Hepatocyte (in vitro differentiated cells): ENCODE results near the gene TENT5C.

ENCODE experiments used
- EZH2 ChIP-seq: fragments of 200-600 bp; sonication (generic); IDR thresholded peaks from 2 replicates; pipeline ENCODE4 v1.6.1; 2016; ENCODE audit warnings: antibody characterized with exemption, mild to moderate bottlenecking, borderline replicate concordance
- TF ChIP-seq, protein P1 (sequence below): fragments of 200-600 bp; sonication (generic); IDR thresholded peaks from 2 replicates; pipeline ENCODE4 v1.5.1; 2016; ENCODE audit warnings: antibody characterized with exemption, mild to moderate bottlenecking; ENCODE audit not compliant: poor library complexity

DNA sequence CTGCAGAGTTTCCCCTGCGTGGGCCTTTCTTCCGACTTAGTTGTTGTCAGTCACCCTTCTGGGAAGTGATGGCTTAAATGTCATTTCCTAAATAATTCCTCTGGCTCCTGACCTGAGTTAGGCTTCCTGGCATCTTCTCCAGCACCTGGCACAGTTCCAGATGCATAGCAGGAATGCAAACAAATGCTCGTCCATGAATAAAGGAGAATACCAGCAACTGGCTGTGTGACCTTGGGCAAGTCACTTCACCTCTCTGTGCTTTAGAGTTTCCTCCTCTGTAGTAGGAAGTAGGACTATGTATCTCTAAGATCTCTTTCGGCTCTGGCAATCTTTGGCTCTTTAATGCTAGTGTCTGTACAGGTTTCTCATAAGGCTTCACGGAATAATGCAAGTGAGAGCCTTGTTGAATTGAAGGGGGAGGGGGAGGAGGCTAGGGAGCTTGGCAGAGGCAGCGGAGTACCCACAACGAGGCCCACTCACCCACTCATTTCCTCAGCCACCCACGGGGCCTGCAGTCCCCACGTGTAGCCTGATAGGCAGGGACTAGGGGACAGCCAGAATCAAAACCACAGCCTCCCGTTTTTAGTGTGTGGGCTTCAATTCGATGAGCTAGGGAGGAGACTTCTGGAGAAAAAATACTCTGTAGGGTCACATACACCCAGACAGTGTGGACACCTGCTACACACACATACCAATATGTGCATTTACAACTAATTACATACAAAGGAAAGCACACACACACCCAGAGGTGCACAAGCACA is 48.1 kb downstream of the TENT5C start:
- TF ChIP-seq, protein P1, sequence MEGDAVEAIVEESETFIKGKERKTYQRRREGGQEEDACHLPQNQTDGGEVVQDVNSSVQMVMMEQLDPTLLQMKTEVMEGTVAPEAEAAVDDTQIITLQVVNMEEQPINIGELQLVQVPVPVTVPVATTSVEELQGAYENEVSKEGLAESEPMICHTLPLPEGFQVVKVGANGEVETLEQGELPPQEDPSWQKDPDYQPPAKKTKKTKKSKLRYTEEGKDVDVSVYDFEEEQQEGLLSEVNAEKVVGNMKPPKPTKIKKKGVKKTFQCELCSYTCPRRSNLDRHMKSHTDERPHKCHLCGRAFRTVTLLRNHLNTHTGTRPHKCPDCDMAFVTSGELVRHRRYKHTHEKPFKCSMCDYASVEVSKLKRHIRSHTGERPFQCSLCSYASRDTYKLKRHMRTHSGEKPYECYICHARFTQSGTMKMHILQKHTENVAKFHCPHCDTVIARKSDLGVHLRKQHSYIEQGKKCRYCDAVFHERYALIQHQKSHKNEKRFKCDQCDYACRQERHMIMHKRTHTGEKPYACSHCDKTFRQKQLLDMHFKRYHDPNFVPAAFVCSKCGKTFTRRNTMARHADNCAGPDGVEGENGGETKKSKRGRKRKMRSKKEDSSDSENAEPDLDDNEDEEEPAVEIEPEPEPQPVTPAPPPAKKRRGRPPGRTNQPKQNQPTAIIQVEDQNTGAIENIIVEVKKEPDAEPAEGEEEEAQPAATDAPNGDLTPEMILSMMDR, result no peak
- TF ChIP-seq EZH2, result no peak
